Glutamatergic neuron (in vitro differentiated cells): ENCODE results near the gene FCMR. TPM values are rescaled to one million over a fixed set of nuclear protein-coding genes. Genes with fewer than 3 reads are reported as not detected.

Experiments
- DNase-seq: peaks from one replicate; pipeline ENCODE4 v3.0.0; 2022
- H3K27ac Mint-ChIP-seq: one replicate; pipeline ENCODE4 v1.8.0; 2020; ENCODE audit warnings: mild to moderate bottlenecking, mixed read lengths, inconsistent platforms; ENCODE audit not compliant: unreplicated experiment
- H3K27me3 Mint-ChIP-seq: one replicate; pipeline ENCODE4 v1.8.0; 2020; ENCODE audit warnings: mild to moderate bottlenecking, moderate library complexity, mixed read lengths, inconsistent platforms; ENCODE audit not compliant: unreplicated experiment
- H3K36me3 Mint-ChIP-seq: one replicate; pipeline ENCODE4 v1.8.0; 2020; ENCODE audit warnings: mild to moderate bottlenecking, mixed read lengths, inconsistent platforms; ENCODE audit not compliant: unreplicated experiment
- H3K4me1 Mint-ChIP-seq: one replicate; pipeline ENCODE4 v1.8.0; 2020; ENCODE audit warnings: mild to moderate bottlenecking, low read depth, mixed read lengths, inconsistent platforms; ENCODE audit not compliant: unreplicated experiment
- H3K4me3 Mint-ChIP-seq: one replicate; pipeline ENCODE4 v1.8.0; 2020; ENCODE audit warnings: mild to moderate bottlenecking, mixed read lengths, inconsistent platforms; ENCODE audit not compliant: unreplicated experiment
- H3K9me3 Mint-ChIP-seq: one replicate; pipeline ENCODE4 v1.8.0; 2020; ENCODE audit warnings: mild to moderate bottlenecking, moderate library complexity, mixed read lengths, inconsistent platforms; ENCODE audit not compliant: unreplicated experiment
- CTCF ChIP-seq: fragments of 200-600 bp; sonication (generic); IDR thresholded peaks from one replicate; pipeline ENCODE4 v1.5.0; 2021; ENCODE audit not compliant: partially characterized antibody, unreplicated experiment
- total RNA-seq: library from RNA; stranded (reverse); fragmentation: NEBNext Ultra II Directional; extraction: Animal tissue kit (Norgen Biotek cat#: 25700); gene quantifications from one replicate; pipeline ENCODE4 v1.2.1, GENCODE V29; 2021; ENCODE audit not compliant: unreplicated experiment

Gene FCMR
- total RNA-seq, 1 donor from 2014 or later: not detected

DNA sequence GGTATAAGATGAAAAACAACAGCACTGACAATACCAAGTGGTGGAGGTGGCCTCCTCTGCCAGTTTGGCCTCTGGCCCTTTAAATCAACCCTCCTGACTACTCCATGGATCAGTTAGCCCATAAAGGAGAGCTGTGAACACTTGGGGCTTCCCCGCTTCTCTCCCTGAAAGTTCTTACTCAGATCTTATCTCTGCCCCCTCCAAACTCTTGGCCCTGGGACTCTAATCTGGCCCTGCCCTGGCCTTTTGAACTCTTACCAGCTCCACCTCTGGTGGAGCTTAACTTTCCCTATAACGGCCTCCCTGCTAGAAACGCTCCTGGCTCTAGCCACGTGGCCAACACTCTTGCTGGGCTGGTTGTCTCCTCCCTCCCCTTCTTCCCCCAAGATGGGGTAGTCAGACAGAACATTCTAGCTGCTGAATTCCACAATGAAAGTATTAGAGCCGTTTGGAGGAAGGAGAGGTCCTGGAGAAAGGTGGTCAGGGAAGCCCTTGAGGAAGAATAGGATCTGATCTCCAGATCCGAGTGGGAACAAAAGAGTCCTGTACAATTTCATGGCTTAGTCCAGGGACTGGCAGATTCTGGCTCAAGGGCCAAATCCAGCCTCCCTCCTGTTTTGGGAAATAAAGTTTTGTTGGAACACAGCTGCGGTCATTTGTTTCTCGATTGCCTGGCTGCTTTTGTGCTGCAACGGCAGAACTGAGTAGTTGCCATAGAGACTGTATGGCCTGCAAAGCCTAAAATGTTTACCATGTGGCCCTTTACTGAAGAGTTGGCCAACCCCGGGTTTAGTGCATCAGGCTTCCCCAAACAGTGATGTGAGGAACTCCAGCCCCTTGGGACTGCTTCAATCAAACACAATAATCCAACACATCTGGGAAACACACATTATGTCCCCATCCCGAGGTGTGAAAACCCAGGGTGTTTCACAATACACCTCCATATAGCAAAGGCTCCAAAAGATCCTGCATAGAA is 34.0 kb upstream of the FCMR start:
- Mint-ChIP-seq H3K27ac (no peak overlapping the region), H3K4me1 (no peaks in the 10 kb centered on the region), H3K4me3 (no peak overlapping the region), H3K9me3 (no peaks in the 10 kb centered on the region), H3K36me3 (peaks cover 4% of the 10 kb centered on the region), H3K27me3 (peaks cover 3% of the 10 kb centered on the region)
- no peak for DNase-seq
- TF ChIP-seq CTCF: no peak

- Mint-ChIP-seq H3K27me3 (peaks cover 2% of the 10 kb centered on the region), H3K4me1 (no peaks in the 10 kb centered on the region), H3K9me3 (no peaks in the 10 kb centered on the region), H3K36me3 (peaks cover 4% of the 10 kb centered on the region), H3K27ac (no peak overlapping the region), H3K4me3 (no peak overlapping the region)
- DNase-seq: no peak
- no peak for TF ChIP-seq CTCF
Measured at GRCh38 chr1:206954459-206955342, 33.0 kb upstream of the FCMR start.

DNA sequence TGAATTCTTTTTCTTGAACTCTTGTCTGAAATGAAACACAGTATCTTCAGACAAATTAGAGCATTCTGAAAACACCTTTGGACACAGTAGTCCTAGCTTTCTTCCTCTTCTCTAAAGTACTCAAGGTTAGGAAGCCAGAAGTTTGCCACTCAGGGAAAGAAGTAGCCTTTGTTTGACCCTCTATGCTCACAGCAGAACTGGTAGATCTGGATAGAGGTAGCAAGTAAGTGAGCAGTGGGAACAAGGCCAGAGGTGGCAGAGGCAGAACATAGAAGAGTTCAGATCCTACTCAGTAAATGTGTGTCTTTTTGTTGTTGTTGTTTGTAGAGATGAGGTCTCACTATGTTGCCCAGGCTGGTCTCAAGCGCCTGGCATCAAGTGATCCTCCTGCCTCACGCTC is 31.9 kb upstream of the FCMR start:
- Mint-ChIP-seq H3K27me3 (peaks cover 2% of the 10 kb centered on the region), H3K27ac (no peak overlapping the region), H3K4me1 (no peaks in the 10 kb centered on the region), H3K4me3 (no peak overlapping the region), H3K36me3 (peaks cover 4% of the 10 kb centered on the region), H3K9me3 (no peaks in the 10 kb centered on the region)
- DNase-seq: no peak
- no peak for TF ChIP-seq CTCF

DNA sequence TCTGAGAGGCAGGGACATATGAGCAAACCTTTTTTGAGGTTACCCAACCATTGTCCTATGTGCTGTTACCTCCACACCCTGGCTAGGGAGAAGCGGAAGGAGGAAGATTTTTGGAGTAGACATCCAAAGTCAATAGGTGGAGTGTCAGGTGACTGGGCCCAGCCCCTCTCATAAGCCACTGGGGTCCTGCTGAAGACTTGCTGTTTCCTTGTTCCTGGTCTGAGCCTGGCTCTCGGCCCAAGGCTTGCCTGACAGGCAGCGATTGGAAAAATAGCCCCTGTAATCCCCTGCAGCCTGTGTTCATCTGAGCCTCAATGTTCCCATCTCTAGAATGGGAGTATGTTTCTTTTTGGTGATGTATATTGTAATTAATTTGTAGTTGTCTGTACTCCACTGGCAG is 31.4 kb upstream of the FCMR start:
- H3K27ac Mint-ChIP-seq: no peak overlapping the region
- no peak for TF ChIP-seq CTCF
- no peaks in the 10 kb centered on the region for H3K4me1 Mint-ChIP-seq
- H3K27me3 Mint-ChIP-seq: peaks cover 2% of the 10 kb centered on the region
- no peaks in the 10 kb centered on the region for H3K9me3 Mint-ChIP-seq
- DNase-seq: no peak
- H3K36me3 Mint-ChIP-seq: peaks cover 4% of the 10 kb centered on the region
- H3K4me3 Mint-ChIP-seq: no peak overlapping the region
